HG03520 (cell line): ENCODE results near the gene GNLY.

Experiments
- ATAC-seq: cut with Tn5 transposase; IDR thresholded peaks from one replicate; pipeline ENCODE4 v1.9.1; 2021; ENCODE audit warnings: mild to moderate bottlenecking, moderate library complexity; ENCODE audit not compliant: unreplicated experiment

The GNLY gene

DNA sequence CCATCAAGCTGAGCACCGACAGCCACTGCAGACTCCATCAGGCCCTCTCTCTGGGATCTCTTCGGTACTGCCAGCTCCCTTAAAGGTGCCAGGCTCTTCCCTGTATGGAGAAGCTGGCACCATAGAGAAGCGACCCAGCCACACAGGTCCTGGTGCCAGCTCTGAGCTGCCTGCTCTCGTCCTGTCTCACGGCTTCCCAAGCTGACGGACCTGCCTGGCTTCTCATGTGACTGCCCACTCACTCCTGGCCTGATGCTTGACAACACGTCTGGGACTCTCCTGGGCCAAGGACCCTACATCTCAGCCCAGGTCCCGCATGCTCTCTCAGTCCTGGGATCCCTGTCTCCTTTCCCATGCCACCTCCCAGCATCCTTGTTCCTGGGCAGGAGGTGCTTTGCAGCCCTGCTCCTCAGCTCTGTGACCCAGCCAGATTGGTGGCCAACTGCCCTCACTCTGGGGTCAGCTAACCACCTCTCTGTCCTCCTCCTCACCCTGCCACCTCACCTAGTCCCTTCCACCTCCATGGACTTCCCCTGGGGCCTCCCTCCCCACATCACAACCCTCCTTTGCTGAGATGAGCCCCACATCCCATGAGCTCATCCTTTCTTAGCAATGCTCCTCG, 47.2 kb downstream of the GNLY start:
- no peak for ATAC-seq

DNA sequence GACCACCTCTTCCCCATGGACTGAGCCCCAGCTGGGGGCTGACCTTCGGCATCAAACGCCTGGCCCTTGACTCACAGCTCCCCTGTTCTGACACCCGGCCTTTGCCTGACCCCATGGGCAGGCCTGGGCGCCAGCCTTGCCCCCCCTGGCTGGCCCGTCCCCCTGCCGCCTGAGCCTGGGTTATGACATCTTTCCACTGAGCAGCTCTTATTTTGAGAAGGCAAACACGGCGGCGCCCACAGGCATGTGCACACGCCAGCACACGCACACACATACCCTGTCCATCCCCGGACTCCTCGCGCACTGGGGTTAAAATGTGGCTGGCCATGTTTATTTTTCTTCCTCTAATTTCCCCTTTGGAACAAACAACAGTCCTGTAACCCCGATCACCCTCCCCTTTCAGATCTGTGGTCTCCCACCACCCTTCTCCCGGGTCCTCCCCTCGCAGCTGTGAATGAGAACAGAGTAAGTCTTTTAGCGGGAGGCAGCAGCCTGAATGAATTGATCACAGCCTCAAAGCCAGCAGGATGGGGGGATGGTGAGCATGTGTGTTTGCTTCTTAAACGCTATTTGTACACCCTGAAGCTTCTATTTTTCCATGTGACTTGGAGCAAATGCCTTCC, 47.8 kb downstream of the GNLY start:
- ATAC-seq: no peak

DNA sequence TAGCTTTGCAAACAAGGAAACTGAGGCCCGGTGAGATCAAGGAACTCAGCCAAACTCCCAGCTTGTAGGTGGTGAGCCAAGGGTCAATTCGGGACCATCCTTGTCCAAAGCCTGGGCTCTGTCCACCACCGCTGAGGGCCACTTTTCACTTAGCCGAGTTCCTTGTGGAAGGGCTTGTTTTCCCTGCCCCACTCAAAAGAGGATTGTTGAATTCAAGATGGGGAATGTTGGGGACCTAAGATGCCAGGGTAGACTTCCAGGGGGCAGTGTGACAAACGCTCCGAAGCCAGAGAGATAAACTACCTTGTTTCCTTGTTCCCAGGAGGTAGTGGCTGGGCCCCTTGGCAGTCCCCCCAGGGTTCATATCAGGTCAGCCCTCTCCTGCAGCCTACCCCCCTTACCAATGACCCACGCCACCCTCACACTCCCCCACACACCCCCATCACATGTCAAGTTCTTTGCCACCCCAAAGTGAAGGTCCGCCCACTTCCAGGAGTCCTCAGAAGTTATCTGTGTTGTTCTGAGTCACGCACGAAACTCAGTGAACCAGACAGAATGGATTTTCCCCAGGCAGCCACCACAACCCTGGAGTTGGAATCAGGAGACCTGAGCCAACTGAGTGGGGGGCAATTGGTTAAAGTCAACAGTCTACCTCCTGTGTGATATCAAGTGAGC, 49.3 kb downstream of the GNLY start:
- ATAC-seq: no peak

DNA sequence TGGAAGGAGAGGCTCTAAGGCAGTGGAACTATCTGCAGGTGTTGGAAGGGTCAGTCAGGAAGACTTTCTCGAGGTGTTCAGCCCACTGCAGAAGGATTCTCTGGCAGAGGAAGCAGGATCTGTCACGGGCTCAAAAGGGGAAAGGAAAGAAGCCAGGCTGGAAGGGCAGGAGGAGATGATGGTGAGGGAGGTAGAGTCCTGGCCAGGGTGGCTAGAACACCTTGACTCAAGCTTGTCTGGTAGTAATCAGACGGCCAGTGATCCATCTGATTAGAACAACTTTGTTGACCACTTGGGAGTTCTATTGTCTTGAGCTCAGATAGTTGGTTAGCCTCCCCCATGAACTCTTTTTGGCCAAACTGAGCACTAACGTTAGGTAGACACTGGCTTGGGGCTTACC, 49.9 kb downstream of the GNLY start:
- no peak for ATAC-seq

DNA sequence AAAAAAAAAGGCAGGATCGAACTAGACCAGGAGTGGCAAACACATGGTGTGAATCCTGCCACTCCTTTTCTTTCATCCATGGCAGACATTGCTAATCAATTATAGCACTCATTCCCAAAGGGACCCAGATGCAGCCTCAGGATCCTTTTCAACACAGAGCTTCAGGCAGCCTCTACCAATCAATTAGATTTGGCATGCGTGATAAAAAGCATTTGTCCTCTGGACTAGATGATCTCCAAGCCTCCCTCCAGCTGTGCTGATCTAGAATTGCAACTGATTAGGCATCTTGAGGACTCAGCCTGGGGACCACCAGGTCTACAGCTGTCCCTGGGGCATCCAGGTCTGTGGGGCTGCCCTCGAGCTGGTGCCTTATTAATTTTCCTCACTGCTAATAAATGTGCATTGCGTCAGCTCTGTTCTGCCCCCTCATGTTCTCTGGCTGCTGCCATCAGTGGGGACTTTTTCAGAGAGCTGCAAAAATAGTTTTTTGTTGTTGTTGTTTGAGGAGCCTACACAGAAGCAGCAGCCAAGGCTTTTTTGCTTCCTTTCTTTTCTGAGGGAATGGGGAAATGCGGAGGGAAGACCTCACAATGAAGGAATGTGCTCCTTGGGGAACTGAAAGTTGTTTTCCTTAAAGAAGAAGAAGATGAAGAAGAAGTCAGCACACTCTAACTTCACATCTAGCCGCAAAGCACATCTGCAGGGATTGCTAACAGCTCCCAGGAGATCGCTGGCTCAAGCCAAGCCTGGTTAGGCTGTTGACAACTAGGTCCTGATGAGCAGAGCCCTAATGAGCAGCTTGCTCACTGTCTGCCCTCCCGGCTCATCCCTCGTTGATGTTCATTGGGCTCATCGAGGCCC, 50.8 kb downstream of the GNLY start:
- no peak for ATAC-seq

DNA sequence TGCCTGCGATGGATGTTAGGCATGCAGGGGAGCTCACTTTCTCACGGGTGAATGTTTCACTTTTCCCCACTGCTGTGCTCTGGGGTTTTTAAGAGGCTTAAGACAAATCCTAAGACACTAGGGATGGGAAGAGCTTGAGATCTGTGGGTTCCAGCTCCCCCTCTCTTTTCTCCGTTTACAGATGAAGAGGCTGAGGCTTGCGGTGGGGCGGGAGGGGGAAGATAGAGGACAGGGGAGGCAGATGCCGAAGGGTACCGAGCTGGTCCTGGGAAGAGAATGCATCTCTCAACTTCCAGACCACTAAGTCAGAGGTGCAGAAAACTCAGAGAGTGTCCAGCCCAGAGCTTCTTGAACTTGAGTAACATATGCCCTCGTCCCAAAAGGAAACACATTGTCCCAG, 51.5 kb downstream of the GNLY start:
- ATAC-seq: no peak

DNA sequence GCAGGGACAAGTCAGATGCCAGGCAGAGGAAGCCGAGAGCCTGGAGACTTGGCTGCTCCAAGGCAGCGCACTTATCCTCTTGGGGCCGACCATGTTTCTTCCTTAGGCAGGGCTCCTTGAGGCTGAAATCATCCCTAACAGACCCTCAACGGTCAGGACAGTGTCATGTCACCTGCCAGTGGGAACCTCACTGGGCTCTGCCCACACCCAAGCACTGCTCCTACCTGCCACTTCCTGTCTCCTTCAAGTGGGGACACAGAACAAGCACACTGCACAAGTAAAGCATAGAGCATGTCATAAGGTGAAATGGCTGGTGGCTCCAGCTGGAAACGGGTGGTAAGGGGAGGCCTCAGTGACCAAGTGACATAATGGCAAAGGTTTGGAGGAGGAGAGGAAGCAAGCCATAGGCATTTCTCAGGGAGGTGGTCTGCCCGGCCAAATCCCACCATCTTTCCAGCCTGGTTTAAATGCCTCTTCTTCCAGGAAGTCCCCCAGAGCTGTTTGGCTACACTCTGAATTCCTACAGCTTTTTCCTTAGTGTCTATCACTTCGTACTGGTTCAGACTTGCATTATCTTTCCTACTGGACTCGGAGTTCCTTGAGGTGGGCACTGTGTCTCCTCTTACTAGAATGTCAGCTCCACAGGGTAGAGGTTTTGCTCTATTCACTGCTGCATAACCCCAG, 52.3 kb downstream of the GNLY start:
- no peak for ATAC-seq

DNA sequence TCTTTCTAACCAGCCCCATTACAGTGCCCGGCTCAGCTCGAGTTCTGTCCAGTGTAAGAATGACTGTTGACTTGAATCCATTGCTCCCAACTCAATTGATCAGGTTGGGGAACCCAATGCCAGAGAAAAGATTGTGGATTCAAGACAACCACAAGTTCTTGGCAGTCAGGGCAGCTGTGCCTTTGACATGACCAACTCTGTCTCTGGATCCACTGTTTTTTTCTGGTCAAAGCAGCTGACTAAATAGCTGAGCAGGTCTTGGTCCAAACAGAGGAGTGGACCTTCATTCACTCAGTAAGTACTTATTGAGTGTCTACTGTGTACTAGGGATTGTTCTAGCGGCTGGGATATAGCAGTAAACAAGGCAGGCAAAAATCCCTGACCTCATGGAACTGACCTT, 53.3 kb downstream of the GNLY start:
- no peak for ATAC-seq

DNA sequence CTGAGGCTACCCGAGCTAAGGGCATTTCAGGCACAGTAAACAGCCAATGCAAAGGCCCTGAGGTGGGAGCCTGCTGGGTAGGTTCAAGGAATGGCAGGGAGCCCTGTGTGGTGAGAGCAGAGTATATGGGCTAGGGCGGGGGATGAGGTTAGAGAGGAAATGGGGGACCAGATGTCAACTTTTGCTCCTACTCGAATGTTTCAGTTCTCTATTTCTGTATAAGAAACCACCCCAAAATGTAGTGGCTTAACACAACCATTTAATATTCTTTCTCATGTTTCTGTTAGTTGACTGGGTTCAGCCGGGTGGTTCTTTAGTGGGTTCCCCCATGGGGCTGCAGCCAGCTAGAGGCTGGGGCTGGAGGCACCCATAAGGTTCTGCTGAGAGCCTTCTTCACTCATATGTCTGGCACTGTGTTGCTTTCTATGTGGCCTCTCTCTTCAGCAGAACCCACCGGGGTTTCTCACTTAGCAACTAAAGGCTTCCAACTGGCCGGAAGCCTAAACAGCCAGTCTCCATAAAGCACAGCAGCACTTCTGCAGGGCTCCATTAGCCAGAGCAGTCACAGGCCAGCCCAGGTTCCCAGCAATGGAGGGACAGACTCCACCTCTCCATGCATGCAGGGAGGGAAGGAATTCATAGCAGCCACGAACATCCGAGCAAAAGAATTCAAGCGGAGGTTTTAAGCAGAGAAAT, 54.0 kb downstream of the GNLY start:
- ATAC-seq: peak; percentile 73
